Measurements from ENCODE around the gene CDV3.

- TF ChIP-seq ZNF529 (tag by site-specific recombination; IDR thresholded peaks at IDR 0.05; ENCODE audit: insufficient replicate concordance) (no peak), ZFP37 (tag by site-specific recombination; IDR thresholded peaks at IDR 0.05) (no peak)
- TF ChIP-seq, protein P1, sequence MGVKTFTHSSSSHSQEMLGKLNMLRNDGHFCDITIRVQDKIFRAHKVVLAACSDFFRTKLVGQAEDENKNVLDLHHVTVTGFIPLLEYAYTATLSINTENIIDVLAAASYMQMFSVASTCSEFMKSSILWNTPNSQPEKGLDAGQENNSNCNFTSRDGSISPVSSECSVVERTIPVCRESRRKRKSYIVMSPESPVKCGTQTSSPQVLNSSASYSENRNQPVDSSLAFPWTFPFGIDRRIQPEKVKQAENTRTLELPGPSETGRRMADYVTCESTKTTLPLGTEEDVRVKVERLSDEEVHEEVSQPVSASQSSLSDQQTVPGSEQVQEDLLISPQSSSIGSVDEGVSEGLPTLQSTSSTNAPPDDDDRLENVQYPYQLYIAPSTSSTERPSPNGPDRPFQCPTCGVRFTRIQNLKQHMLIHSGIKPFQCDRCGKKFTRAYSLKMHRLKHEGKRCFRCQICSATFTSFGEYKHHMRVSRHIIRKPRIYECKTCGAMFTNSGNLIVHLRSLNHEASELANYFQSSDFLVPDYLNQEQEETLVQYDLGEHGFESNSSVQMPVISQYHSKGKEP (tag by site-specific recombination; IDR thresholded peaks at IDR 0.05), result no peak
Observed at GRCh38 chr3:133607816-133608215, 34.3 kb downstream of the CDV3 start.

Measured in HEK293 (cell line).